Measurements from ENCODE around the gene SOS1.
"Not testable (repeated sequence)": the region's sequence is repeated elsewhere in the genome, so short reads cannot be mapped to it uniquely, and the experiment has no call there.

SOS1 gene

GRCh38 chr2:38968021-38968420 is 152.8 kb downstream of the SOS1 start:
- DNase-seq (ENCODE audit: low spot score), result no peak

- DNase-seq (ENCODE audit: low spot score), result no peak
Measured at GRCh38 chr2:38966678-38967077, 154.2 kb downstream of the SOS1 start.

- no peak for DNase-seq (ENCODE audit: low spot score)
Measured at GRCh38 chr2:38966006-38966405, 154.8 kb downstream of the SOS1 start.

- DNase-seq (ENCODE audit: low spot score), result no peak
Measured at GRCh38 chr2:38960609-38961320, 160.1 kb downstream of the SOS1 start.

GRCh38 chr2:38959938-38960608 is 160.8 kb downstream of the SOS1 start:
- peak; percentile 80 for DNase-seq (ENCODE audit: low spot score)

- DNase-seq (ENCODE audit: low spot score), result no peak
Measured at GRCh38 chr2:38959466-38959865, 161.4 kb downstream of the SOS1 start.

GRCh38 chr2:38957972-38958371 is 162.9 kb downstream of the SOS1 start:
- DNase-seq (ENCODE audit: low spot score), result no peak

- no peak for DNase-seq (ENCODE audit: low spot score)
Measured at GRCh38 chr2:38951766-38952165, 169.1 kb downstream of the SOS1 start.

- DNase-seq (ENCODE audit: low spot score), result no peak
Measured at GRCh38 chr2:38948995-38949394, 171.9 kb downstream of the SOS1 start.

- DNase-seq (ENCODE audit: low spot score), result no peak
Measured at GRCh38 chr2:38948387-38948882, 172.4 kb downstream of the SOS1 start.

GRCh38 chr2:38947241-38948239 is 173.3 kb downstream of the SOS1 start:
- peak; percentile 74 for DNase-seq (ENCODE audit: low spot score)

- DNase-seq (ENCODE audit: low spot score), result no peak
Measured at GRCh38 chr2:38945911-38946310, 174.9 kb downstream of the SOS1 start.

GRCh38 chr2:38945372-38945771 is 175.5 kb downstream of the SOS1 start:
- DNase-seq (ENCODE audit: low spot score), result no peak

GRCh38 chr2:38943784-38944183 is 177.1 kb downstream of the SOS1 start:
- no peak for DNase-seq (ENCODE audit: low spot score)

GRCh38 chr2:38940746-38941145 is 180.1 kb downstream of the SOS1 start:
- no peak for DNase-seq (ENCODE audit: low spot score)

- no peak for DNase-seq (ENCODE audit: low spot score)
Measured at GRCh38 chr2:38937548-38937947, 183.3 kb downstream of the SOS1 start.

- not testable (repeated sequence) for DNase-seq (ENCODE audit: low spot score)
Measured at GRCh38 chr2:38936516-38936915, 184.3 kb downstream of the SOS1 start.

- no peak for DNase-seq (ENCODE audit: low spot score)
Measured at GRCh38 chr2:38935568-38936172, 185.2 kb downstream of the SOS1 start.

- DNase-seq (ENCODE audit: low spot score), result no peak
Measured at GRCh38 chr2:38934742-38935141, 186.1 kb downstream of the SOS1 start.

GRCh38 chr2:38933653-38934052 is 187.2 kb downstream of the SOS1 start:
- no peak for DNase-seq (ENCODE audit: low spot score)

GRCh38 chr2:38932586-38932985 is 188.3 kb downstream of the SOS1 start:
- no peak for DNase-seq (ENCODE audit: low spot score)

Measured in ecto neural progenitor cell (in vitro differentiated cells).